ENCODE results near the gene AKR1E2.
A peak's percentile ranks its signal among the peaks of the same experiment; 100 is the strongest.

Gene AKR1E2

DNA sequence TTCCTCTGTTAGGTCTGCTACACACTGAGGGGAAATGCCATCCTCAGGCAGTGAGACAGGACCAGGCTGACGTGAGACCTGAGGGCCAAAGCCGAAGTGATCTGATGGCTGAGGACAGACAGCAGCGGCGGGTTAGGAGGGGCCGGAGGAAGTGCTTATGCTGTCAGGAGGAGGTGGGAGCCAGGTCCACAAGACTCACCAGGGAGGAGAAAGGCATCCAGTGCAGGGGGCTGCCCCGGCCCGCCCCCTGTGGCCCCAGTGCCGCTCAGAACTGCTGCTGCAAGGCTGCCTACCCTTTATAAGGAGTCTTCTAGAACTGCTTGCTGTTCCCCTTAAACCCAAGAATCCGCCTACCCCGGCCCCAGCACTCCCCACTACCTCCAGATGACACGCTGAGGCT is 19.8 kb downstream of the AKR1E2 start:
- no peak for DNase-seq (ENCODE audit: low read depth)

DNA sequence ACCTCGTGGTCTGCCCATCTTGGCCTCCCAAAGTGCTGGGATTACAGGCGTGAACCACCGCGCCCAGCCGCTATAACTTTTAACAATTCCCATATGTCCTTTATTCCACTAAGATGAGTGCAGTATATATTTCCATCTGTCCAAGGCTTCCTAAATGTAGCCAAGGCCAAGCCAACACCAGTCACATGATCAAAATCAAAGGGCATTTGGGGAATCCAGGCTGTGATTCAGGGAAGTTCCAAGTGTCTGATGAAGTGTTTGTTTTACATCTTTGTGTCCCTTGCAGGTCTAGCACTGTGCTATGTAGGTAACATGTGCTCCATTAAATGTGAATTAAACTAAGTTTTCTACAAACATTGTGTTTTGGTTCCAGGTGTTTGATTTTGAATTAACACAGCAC is 20.8 kb downstream of the AKR1E2 start:
- no peak for DNase-seq (ENCODE audit: low read depth)

- peak; percentile 29 for DNase-seq (ENCODE audit: low read depth)
These were observed 21.8 kb downstream of the AKR1E2 start for GRCh38 chr10:4847561-4848355.

- no peak for DNase-seq (ENCODE audit: low read depth)
These were observed 22.5 kb downstream of the AKR1E2 start for GRCh38 chr10:4848356-4849041.

- no peak for DNase-seq (ENCODE audit: low read depth)
These were observed 23.0 kb downstream of the AKR1E2 start for GRCh38 chr10:4849042-4849402.

- peak; percentile 53 for DNase-seq (ENCODE audit: low read depth)
These were observed 23.7 kb downstream of the AKR1E2 start for GRCh38 chr10:4849555-4850242.

DNA sequence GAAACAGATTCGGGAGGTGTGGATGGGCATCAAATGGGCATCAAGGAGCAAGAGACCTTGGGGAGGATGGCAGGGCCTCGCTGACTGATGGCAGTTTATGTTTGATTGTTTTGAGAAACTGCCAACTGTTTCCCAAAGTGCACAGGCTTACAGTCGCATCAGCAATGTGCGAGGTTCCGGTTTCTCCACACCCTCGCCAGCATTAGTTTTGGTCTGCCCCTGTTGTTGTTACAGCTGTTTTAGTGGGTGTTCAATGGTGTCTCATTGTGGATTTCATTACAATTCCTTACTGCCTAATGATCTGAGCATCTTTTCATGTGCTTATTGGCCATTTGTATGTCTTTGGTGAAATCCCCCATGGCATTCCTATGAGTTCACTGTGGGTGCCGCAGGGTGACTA is 24.4 kb downstream of the AKR1E2 start:
- DNase-seq (ENCODE audit: low read depth) = no peak

DNA sequence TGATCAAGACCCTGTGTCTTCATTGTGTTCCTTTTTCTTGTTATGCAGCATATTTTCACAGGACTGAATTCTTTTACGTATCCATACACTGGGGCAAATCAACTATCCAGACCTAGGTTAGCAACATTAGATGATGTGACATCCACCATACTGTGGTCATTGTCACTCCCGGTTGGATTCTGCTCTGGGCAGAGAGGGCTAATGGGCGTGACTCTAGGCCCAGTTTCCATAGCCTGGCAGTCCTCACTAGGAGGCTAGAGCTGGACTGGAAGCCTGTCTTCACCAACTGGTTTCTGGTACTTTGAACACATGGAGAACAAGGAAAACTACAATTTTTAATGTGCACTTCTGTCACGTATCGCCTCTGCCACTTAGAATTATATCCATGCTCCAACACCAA is 25.2 kb downstream of the AKR1E2 start:
- no peak for DNase-seq (ENCODE audit: low read depth)

DNA sequence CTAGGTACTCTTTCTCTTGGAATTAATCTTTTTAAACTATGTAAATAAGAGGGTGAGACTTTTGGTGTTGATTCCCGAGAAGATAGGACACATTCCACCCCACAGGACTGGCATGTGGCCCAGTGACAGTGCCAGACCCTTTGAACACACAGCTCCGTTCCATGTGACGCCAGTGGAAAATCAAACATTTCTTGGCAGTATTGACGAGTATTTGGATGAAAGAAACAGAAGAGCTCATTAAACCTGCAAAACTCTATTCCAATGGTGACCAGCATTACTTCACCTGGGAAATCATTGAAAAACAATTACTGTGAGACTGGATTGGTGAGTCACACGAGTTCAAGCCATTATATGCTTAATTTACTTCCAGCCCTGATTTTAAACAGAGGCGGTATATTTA is 25.8 kb downstream of the AKR1E2 start:
- DNase-seq (ENCODE audit: low read depth) = no peak

DNA sequence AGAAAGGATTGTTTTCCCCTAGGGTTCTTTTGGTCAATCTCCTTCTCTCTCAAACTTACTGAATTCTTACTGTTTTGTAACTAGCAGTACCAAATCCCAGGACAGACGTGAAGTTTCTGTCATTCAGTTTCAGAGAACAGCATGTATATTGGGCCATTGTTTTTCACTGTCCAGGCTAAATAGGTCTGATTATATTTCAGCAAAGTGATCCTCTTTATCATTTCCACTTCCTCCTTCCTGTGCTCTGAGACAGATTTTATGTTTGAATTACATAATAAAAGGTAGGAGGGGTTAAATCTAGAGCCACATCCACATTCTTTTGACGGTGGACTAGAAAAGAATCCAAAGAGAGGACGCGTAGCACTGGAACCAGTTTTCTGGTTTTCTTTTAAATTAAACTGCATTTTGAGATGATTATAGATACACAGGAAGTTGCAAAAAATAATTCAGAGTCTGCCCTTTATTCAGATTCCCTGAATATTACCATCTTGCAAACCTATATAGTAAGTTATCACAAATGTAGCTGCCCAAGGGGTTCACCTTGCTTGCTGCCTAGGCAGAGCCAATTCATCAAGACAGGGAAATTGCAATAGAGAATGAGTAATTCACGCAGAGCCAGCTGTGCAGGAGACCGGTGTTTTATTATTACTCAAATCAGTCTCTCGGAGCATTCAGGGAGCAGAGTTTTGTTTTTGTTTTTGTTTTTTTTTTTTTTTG is 40.1 kb downstream of the AKR1E2 start:
- DNase-seq (ENCODE audit: low read depth) = no peak

DNA sequence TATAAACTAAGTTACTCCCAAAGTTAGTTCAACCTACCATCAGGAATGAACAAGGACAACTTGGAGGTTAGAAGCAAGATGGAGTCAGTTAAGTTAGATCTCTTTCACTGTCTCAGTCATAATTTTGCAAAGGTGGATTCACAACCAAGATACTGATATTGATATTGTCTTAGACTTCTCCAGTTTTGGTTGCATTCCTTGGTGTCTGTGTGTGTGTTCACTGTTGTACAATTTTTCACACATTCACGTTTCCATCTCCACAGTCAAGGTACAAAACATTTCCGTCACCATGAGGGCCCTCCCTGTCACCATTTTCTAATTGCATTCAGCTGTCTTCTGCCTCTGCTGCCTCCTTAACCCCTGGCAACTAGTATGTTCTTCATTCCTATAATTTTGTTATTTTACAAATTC is 41.1 kb downstream of the AKR1E2 start:
- DNase-seq (ENCODE audit: low read depth) = no peak

DNA sequence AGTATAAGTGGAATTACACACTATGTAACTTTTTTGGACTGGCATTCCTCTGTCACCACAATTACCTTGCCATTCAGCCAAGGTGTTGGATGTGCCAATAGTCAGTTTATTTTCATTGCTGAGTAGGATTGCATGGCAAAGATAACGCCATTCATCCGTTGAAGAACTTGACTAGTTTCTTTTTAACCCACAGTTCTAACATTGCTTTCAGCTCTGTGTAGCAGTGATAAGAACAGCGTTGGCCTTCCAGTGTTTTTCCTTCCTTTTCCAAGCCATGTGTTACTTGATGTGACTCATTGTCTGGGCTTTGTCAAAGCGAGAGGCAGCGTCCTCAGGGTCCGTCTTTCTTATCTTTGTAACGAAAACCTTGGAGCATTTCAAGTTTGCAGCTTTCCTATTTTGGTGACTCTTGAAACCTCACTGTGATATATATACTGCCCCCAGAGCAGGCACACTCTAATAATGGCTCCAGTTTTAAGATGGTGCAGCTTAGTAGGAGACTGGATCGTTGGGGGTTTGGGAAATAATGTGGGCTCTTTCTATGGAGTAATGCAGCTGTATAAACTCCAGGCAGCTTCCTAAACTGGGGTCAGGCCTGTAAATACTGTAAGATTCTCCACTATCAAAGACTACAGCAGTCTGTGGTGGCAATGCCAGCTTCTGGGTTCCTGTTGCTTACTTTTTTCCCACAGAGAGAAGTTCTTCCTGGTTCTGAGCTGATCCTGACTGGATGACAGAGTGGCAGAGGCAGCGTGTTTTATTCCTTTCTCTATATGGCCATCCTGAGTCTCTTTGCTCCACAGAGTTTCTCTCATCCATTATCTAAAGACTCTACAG is 41.7 kb downstream of the AKR1E2 start:
- DNase-seq (ENCODE audit: low read depth) = no peak

DNA sequence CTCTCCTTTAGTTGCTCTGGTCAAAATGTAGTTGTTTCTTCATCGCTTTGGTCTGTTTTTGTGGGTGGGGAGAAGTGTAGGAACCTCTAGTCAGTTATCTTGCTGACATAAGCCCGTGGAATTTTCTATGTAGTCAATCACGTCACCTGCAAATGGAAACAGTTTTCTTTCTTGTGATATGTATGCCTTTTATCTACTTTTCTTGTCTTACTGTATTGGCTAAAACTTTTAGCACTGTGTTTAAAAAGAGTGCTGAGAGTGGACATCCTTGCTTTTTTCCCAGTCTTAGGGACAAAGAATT is 42.3 kb downstream of the AKR1E2 start:
- DNase-seq (ENCODE audit: low read depth) = no peak

DNA sequence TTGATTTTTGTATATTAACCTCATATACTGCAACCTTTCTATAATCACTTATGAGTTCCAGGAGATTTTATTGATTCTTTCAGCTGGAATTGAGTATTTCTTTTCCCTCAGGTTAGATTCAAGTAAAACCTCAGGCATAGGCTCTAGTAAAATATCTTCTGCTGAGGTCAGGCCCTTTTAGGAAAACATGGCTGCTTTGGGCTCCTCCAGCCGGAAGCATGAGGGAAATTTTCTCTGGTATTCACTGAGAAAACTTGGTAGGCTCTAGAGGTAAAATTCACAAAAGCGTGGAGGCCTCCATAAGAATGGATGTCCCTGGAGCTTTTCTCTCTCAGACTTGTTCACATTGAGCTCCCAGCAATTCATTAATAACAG is 56.7 kb downstream of the AKR1E2 start:
- DNase-seq (ENCODE audit: low read depth) = no peak

DNA sequence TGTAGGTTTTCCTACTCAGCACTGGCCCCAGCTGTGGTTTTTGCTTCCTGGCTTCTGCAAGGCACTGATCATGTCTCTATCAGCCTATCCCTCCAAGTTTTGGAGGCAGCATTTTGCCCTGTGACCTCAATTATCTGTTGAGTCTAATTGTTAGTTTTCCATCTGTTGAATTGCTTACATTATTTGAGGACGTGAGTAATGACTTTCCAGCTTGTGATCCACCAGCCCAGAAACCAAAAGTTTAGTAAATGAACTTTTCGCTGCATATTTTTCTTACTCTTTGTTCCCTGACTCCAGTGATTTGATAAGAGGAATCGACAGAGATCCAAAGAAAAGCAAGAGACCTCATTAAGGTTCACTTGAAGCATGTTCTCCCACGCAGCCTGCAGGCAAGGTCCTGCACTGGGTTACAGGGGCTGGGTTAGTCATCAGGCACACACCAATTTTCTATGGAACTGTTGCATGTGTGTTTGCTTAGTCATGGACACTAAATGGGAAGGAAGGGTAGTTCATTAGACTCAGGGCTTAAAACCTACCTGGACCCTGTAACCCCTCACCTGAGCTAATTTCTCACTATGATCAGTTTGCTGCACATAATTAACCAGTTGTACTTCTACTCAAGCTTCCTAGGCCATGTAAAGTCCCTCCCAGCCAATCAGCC is 57.2 kb downstream of the AKR1E2 start:
- no peak for DNase-seq (ENCODE audit: low read depth)

GRCh38 chr10:4885162-4885561 is 59.2 kb downstream of the AKR1E2 start:
- no peak for DNase-seq (ENCODE audit: low read depth)

- no peak for DNase-seq (ENCODE audit: low read depth)
These were observed 61.5 kb downstream of the AKR1E2 start for GRCh38 chr10:4887501-4887900.

GRCh38 chr10:4888236-4888635 is 62.2 kb downstream of the AKR1E2 start:
- no peak for DNase-seq (ENCODE audit: low read depth)

- no peak for DNase-seq (ENCODE audit: low read depth)
These were observed 64.0 kb downstream of the AKR1E2 start for GRCh38 chr10:4889959-4890358.

- no peak for DNase-seq (ENCODE audit: low read depth)
These were observed 66.7 kb downstream of the AKR1E2 start for GRCh38 chr10:4892681-4893080.

- no peak for DNase-seq (ENCODE audit: low read depth)
These were observed 68.3 kb downstream of the AKR1E2 start for GRCh38 chr10:4894335-4894734.

All from GM04503 (cell line).